Nucleus accumbens (tissue), 56 donors: ENCODE results near the gene PEX6.
"Not testable (repeated sequence)": the region's sequence is repeated elsewhere in the genome, so short reads cannot be mapped to it uniquely, and the experiment has no call there.

Experiments used
- DNase-seq, 56 donors: peaks; one replicate each; lab custom pipeline; 2025; lab: John Stamatoyannopoulos, UW

PEX6 gene

DNA sequence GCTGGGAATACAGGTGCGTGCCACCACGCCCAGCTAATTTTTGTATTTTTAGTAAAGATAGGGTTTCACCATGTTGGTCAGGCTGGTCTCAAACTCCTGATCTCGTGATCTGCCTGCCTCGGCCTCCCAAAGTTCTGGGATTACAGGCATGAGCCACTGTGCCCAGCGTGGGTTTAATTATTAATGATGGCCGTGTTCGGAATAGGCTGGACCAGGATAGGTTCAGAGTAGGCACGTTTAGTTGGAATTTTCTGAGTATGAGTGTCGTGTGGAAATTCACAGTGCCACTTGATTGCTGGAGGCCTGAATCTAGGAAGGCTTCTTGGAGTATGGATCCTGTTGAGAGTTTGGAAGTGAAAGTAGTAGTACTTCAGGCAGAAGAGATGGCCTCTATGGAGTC is 19.2 kb upstream of the PEX6 start:
- DNase-seq = not testable (repeated sequence)

DNA sequence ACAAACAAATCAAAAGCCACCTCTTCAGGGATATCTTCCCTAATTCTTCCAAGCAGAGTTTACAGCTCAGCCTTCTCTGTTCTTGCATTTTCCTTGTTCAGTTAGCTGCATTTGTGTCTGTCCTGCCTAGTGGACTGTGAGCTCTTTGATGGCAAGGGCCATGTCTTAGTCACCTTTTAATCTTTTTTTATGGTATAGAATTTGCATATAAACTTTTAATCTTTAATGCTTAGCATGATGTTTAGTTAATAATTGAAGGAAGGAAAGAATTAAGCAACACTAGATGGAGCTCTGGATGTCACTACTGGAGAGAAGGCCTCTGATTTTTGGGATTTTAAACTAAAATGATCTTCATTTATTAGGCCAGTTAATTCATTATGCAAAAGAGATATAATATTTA is 17.5 kb upstream of the PEX6 start:
- DNase-seq = no peak

DNA sequence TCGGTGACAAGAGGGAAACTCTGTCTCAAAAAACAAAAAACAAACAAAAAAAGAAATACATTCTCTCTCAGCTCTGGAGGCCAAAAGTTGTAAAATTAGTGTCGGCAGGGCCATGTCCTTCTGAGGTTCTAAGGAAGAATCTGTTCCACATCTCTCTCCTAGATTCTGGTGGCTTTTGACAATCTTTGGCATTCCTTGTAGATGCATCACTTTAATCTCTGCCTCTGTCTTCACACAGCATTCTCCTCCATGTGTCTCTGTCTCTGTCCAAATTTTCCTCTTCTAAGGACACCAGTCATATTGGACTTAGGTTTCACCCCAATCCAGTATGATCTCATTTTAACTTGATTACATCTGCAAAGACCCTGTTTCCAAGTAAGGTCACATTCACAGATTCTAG is 14.5 kb upstream of the PEX6 start:
- DNase-seq = no peak

DNA sequence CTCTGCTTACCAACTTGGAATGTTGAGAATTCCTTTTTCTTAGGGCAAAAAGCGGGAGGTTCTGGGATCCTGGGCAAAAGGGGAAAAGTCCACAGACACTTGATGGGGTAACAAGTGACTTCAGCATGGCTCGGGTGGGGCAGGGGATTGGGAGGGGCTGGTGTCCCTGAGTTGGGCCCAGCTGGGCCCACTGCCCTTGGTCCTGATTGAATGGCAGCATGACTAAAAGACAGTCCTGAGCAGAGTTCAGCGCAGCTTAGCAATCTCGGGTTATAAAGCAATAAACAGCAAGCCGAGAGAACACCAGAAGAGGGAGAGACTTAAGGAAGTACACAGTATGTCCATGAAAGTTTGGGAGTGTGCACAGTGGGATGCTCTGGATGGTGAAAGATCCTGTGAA is 10.9 kb upstream of the PEX6 start:
- DNase-seq = no peak

DNA sequence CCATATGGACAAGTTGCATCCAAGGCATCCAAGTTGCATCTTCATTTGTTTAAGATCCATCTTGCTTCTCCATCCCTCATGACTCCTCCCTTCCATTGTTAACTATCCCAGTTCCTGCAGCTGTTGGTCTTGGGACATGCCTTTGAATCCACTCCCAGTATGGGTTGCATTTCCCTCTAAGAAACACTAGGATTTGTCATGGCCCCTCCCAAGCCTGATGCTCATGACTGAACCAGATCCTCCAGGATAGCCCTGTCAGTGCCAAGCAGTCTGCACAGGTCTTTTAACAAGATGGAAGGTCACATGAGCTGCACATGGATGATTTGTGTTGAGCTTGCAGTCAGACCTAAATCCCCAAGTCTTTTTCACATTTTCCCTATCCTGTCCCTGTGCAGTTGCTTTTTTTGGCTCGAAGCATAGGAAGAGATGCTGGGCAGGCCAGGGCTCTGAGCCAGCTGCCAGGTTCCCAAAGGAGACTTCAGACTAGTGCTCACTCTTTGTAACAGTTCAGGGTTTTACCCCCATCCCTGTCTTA is 9.6 kb upstream of the PEX6 start:
- DNase-seq = no peak

DNA sequence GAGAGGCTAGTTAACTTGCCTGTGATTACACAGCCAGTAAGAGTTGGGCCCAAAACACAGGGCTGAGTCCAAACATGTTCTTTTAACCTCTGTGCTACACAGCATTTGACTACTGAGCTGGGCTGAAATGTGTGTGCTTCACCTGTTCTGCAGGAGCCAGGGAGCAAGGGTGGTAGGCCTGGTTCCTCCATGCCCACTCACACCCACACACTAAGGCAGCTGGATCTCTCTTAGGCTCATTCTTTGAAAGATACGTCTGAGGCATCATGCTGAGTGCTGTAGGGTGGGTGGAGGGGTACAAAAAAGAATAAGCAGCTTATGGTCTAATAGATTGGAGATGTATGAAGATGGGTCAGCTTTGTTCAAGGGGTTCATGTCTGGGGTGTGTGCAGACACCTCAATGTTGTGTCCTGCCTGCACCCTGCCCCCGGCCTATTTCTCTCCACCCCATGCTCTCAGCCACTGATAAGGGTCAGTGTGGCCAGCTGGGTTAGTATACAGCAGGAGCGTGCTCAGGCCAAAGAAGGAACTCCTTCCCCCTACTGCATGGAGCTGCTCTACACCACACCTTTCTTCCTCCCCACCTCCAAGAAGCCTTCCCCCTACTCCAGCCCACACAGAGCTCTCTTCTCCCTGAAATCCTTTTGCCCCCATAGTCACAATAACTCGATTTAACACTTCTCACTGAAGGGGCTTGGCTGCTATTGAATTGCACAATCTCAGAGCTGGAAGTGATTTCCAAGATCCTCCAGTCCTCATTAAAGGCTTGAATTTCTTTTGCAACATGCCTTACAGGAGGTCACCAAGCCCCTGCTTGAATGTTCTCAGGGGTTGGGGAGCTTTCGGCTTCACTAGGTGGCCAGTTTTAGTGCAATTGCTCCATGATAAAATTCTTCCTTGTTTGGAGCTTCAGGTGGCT is 8.8 kb upstream of the PEX6 start:
- DNase-seq = peak in 3 of 56 donors; percentile 3 to 18 (median 16)

DNA sequence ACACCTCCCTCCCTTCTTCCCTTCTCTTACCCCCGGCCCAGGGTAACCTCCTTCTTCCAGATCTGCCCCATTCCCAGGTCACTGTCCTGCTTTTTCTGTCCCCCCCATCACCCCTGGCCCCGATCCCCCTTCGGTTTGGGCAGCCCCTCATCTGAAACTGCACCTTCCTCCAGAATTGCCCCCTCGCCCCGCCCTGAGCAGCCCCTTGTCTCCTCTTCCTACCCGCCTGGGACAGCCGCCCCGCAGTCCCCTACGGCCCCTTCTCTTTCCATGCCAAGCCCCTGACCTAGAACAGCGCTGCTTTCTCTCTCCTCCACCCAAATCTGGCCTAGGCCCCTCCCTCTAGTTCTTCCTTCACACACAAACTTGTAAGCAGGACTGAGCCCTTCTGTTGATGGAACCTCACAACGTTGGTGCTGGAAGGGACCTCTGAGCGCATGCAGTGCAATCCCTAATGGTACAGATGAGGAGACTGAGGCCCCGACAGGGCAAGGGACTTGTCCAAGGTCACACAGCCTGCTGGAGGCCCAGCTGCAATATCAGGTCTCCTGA is 6.0 kb upstream of the PEX6 start:
- peak in 1 of 56 donors; percentile 19 for DNase-seq

DNA sequence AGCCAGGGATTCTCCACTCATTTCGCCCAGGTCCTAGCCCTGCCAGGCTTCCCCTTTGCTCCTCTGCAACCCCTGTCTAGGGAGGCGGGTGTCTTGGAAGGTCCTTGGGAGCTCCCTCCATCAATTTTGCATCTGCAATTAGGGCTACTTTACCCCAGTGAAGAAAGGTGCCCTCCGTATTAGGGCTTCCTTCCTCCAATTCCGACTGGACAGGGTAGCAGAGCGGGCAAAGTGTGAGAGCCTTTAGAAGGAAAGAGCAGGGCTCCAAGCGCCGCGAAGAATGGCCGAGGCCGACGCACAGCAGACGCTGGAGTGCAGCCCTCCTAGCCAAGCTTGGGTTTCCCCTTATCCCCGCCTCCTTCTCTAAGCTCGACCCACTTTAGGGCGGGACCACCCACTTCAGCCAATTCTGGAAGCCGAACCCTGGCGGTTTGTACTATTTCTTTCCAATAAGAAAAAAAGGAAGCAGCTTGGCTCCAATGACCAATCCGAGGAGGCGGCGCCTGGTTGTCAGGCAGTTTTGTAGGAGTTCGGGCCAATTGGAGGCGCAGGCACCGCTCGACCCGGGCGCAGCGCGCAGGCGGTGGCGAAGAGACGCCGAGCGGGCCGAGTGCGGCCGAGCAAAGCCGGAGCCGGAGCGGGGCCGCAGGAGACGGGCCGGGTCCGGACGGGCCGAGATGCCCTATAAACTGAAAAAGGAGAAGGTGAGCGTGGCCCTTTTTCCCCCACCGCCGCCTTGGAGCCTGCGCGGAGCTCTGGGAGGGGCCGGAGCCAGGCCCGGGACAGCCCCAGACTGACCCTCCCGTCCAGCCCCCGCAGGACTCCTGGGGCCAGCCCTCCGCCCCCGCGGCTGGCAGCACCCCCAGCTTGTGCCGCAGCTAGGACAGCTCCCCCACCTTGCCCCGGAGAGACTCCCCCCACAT is 5.3 kb upstream of the PEX6 start, which contains the start of gene PPP2R5D:
Gene PPP2R5D (plus strand): TSS at position 570 of the 923 bp plus-strand sequence. CDS start 108 bp downstream, at position 678.
- DNase-seq = peak; percentile 56 to 99 (median 96)

DNA sequence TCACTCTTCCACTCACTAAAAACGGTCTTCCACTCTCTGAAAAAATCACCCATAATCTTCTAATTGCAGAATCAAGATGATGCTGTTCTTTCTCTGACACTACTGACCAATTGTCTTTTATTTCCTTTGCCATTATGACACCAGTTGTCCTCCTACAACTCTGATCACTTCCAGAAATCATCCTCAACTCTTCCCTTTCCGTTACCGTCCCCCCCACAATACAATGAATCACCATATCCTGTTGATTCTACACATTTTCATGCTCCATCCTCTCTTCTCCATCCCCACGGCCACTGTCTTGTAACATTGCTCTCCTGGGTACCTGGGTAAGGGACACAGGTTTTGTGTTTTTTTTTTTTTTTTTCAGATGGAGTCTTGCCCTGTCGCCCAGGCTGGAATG is 2.9 kb upstream of the PEX6 start:
- no peak for DNase-seq

DNA sequence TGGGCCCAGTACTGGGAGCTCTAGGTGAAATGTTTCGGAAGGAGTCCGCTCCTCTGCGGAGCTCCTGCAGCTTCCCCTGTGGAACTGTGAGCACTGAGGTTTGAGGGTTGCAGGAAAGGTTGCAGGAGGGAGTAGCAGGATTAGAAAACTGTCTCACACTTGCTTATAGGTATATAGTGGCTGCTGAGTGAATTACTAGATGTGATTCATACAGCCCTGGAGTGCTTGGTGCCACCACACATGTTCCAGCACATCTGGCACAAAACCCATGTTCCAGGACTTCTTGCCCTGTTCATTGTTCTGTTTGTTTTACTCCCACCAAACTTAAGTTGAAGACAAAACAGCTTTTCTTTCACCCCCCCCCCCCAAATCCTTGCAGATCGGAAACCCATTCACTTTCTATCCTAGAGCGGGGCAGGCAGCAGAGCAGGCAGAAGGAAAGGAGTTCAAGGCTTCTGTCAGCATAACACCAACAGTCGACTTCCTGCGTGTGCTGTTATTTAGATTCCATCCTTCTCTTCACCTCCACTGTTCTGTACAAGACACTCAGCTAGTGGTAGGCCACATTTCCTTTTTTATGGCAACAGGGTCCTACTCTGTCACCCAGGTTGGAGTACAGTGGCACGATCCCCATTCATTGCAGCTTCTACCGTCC is 669 bp upstream of the PEX6 start:
- peak in 1 of 56 donors; percentile 59 for DNase-seq

DNA sequence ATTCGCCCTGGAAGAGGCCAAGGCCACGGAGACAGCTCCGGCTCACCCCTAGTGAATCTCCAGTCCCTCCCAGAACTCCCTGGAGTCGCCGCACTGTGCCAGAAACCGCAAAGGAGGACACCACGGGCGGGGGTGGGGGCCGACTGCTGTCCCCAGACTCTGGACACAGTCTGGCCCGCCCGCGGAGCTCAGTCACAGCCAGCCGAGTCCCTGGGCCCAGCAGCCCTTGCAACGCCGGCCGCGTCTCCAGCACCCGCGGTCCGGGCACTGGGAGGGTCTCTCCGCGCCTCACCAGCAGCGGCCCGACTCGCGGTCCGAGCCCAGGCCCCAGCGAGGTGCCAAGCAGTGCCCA is 518 bp downstream of the PEX6 start:
- DNase-seq = peak in 3 of 56 donors; percentile 19 to 40 (median 27)

DNA sequence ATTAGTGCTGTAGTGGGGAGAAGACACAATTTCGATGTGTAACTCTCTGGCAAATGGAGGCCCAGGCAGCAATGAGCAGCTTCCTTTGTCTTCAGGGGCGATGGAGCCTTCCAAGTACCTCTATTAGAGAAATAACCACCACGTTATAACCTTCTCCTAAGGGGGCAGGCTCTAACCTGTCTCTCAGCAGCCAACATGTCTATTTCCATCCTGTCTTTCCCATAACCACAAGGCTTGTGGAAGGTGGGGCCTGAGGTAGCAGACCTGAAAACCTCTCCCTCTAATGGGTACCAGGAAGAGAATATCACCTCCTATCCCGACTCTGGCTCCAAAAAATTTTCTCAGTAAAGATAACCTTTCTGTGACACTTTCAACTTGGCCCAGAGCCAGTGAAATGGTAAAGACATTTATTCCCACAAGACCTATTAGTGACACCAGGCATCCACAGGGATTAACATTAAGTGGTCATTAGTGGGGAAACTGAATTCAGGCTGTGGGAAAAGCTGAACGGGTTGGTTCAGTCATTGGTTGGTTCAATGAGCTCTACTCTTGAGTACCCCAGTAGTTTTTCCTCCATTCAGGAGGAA is 4.0 kb downstream of the PEX6 start:
- no peak for DNase-seq

DNA sequence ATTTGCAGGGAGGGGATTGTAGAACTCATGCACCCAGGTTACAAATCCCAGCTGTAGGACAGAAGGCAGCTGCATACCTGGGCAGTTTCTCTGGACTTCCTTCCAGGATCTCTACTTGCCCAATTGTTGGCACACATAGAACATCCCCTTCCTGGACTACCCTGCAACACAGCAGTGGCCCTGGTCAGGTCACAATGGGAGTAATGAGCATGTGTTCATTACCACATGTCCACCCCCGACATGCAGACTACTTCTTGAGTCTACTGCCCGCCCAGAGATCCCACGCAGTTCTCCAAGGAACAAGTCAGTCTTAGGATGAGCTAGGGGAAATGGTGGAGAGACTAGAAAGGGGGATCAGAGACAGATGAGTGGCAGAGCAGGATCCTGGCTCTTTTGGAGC is 5.1 kb downstream of the PEX6 start:
- no peak for DNase-seq

DNA sequence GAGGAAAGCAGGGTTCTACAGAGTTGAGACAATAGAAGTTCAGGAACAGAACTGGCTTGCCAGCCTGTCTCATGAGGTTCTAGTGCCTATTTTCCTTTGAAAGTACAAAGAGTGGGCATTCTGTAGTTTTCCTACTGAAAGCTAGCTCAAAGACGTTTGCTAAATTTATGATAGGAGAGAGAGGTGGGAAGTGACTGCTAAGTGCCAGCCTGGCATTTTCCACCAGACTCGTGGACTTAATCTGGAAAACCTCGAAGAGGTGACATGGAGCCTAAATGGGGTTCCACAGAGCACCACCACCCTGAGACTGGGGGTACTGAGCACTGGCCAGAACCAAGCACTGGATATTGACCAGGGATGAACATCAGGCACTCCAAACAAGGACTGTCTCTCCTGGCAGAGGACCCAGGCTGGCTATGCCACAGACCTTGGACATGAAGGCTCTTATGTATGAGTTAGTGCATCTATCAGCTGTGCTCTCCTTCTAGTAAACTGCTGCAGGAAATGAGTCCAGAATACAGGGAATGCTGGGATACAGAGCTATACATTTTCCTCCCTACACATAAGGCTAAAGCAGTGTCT is 7.1 kb downstream of the PEX6 start:
- DNase-seq = no peak

DNA sequence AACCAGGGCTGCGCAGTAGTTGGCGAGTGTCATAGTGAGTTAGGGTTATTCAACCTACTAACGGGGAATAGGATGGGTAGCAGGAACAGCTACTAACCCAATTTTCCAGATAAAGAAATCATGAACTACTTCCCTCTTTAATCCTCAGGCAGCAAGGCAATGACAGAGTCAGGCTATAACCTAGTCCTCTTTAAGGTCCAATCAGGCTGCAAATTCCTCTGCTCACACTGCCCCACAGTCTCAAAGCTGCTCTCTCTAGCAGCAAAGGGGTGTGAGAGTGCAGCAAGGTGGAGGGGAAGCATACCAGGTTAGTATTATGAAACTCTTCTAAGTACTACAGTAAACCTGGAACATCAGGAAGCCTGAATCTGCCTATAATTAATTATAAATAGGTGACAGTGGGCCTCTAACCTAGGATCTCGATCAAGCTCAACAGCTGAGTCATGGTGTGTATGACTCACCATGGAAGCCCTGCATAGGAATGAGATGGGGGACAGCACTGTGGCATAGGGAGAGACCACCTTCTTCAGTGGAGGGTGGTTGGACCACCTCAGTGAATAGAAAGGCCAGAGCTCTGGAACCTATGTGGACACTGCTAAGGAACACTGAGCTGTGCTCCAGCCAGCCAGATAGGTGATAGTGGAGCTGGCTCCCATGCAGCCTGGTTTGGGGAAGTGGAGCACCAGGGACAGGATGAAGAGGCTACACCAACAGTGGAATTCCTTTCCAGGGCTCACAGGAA is 7.9 kb downstream of the PEX6 start:
- no peak for DNase-seq

DNA sequence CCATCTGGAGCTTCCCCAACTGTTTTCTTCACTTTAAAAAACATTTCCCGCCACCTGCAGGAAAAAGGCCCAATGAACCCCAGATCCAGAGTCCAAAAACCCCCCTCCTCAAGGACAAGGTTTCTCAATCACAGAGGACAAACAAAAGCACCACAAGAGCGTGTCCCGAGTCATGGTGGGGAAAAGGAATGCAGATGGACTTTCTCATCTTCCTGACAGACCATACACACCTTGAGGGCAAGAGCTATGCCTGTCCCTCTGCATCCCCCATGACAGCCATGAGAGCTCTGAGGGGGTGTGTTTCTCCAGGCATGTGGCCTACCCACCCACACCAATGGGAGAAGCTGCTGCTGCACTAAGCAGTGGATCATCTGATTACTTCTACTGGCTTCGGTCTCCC is 9.0 kb downstream of the PEX6 start:
- DNase-seq = peak in 1 of 56 donors; percentile 12

DNA sequence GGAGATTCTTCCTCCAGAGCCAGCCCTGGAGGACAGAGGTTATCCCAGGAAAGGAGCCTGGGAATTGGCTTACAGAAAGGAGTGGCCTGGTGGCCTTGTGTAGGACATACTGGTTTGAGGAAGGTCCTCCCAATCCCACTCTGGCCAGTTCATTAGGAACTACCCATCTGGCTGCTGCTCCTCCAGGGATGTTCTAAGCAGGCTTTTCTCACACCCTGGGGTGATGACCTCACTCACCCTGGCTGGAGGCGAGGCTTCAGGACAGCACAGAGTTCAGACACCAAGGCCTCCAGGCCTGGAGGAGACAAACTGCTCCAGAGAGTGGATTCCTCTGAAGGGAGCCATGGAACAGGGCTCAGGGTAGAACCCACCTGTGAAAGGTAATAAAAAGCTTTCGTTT is 9.6 kb downstream of the PEX6 start:
- no peak for DNase-seq

DNA sequence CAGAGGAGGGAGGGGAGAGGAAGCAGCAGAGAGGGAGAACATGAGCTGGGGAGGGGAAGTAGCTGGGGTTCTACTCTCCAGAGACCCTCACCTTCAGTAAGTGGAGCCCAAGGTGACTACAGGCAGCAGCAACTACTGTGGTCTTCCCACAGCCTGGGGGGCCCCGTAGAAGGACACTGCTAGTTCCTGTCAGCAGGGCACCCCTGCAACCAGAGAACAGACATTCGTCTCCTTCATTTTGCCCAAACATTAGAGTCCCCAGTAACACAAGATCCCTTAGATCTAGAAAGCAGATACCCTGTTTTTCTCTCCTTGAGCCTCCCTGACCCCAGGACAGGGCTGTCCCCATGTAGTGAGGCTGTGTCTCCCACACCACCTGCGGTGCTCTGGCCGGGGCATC is 10.2 kb downstream of the PEX6 start:
- DNase-seq = no peak
